Fibroblast of lung (primary cell): ENCODE measurements around the gene A1BG.

Experiments used
- EZH2 ChIP-seq: IDR thresholded peaks from 2 replicates; pipeline ENCODE4 v1.5.1; 2012; ENCODE audit warnings: low read length, control low read depth, mild to moderate bottlenecking; ENCODE audit errors: missing control alignments
- TF ChIP-seq, protein P1 (sequence below), 2 donors: IDR thresholded peaks in 1 of 2; conservative IDR thresholded peaks in 1 of 2; 1 replicate in 1 of 2; 2 replicates in 1 of 2; pipeline ENCODE4 v1.5.1; 2011 to 2012; ENCODE audit warnings: low read length in 2 of 2, control low read depth in 1 of 2, inconsistent platforms in 1 of 2, low read depth in 1 of 2, mild to moderate bottlenecking in 1 of 2

DNA sequence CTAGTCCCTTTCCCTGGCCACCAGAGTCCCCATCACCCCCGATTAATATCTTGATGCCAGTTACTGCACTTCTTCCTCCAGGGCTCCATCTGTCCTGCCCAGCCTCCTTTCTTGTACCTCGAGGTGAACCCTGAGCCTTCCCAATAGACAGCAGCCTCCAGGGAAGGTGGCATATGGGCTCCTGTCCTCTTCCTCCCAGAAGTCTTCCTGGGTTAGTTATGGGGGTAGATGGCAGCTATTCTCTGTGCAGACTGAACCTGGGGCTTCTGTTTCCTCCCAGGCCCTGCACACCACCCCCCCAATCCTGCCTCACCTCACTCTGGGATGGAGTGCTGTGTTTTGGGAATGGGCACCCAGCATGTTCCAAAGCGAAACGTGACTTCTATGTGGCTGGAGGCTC lies 44.8 kb upstream of the A1BG start:
- TF ChIP-seq, protein P1, sequence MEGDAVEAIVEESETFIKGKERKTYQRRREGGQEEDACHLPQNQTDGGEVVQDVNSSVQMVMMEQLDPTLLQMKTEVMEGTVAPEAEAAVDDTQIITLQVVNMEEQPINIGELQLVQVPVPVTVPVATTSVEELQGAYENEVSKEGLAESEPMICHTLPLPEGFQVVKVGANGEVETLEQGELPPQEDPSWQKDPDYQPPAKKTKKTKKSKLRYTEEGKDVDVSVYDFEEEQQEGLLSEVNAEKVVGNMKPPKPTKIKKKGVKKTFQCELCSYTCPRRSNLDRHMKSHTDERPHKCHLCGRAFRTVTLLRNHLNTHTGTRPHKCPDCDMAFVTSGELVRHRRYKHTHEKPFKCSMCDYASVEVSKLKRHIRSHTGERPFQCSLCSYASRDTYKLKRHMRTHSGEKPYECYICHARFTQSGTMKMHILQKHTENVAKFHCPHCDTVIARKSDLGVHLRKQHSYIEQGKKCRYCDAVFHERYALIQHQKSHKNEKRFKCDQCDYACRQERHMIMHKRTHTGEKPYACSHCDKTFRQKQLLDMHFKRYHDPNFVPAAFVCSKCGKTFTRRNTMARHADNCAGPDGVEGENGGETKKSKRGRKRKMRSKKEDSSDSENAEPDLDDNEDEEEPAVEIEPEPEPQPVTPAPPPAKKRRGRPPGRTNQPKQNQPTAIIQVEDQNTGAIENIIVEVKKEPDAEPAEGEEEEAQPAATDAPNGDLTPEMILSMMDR (conservative IDR thresholded peaks at IDR 0.05 in 1 of 2, IDR thresholded peaks at IDR 0.05 in 1 of 2; ENCODE audit: low read depth in 1 of 2, low read length in 2 of 2), result no peak
- no peak for TF ChIP-seq EZH2
